Neural progenitor cell (in vitro differentiated cells): Measurements from ENCODE around the gene ASB2. TPM values are rescaled to one million over a fixed set of nuclear protein-coding genes. Genes with fewer than 3 reads are reported as not detected.

Source experiments
- DNase-seq: peaks from one replicate; pipeline ENCODE4 v3.0.0-alpha.2; 2016; ENCODE audit warnings: low spot score
- H2AFZ ChIP-seq: fragments of 200-600 bp; sonication (generic); replicated peaks from 2 replicates; pipeline ENCODE4 v1.6.1; 2016; ENCODE audit warnings: antibody characterized with exemption
- H3F3A ChIP-seq: fragments of 200-600 bp; sonication (generic); 2 replicates; pipeline ENCODE4 v1.6.1; 2016; ENCODE audit warnings: antibody characterized with exemption, low read depth
- H3K27ac ChIP-seq: fragments of 200-600 bp; sonication (generic); 2 replicates; pipeline ENCODE4 v1.5.1; 2016; ENCODE audit warnings: mild to moderate bottlenecking
- H3K27me3 ChIP-seq: fragments of 200-600 bp; sonication (generic); 2 replicates; pipeline ENCODE4 v1.6.1; 2016; ENCODE audit warnings: mild to moderate bottlenecking, moderate library complexity
- H3K36me3 ChIP-seq: fragments of 200-600 bp; sonication (generic); 2 replicates; pipeline ENCODE4 v1.5.1; 2016
- H3K4me1 ChIP-seq: fragments of 200-600 bp; sonication (generic); 2 replicates; pipeline ENCODE4 v1.6.1; 2016; ENCODE audit warnings: mixed run types
- H3K4me2 ChIP-seq: fragments of 200-600 bp; sonication (generic); 2 replicates; pipeline ENCODE4 v1.6.1; 2016
- H3K4me3 ChIP-seq: fragments of 200-600 bp; sonication (generic); 2 replicates; pipeline ENCODE4 v1.5.1; 2016
- H3K79me2 ChIP-seq: fragments of 200-600 bp; sonication (generic); 2 replicates; pipeline ENCODE4 v1.6.1; 2016; ENCODE audit warnings: low read depth
- H3K9ac ChIP-seq: fragments of 200-600 bp; sonication (generic); 2 replicates; pipeline ENCODE4 v1.6.1; 2016
- H3K9me3 ChIP-seq: fragments of 200-600 bp; sonication (generic); 2 replicates; pipeline ENCODE4 v1.5.1; 2016; ENCODE audit warnings: low read depth
- H4K20me1 ChIP-seq: fragments of 200-600 bp; sonication (generic); 2 replicates; pipeline ENCODE4 v1.6.1; 2016; ENCODE audit warnings: low read depth
- H3K27ac Mint-ChIP-seq: 3 replicates; pipeline ENCODE4 v1.8.0; 2021; ENCODE audit warnings: mixed read lengths
- H3K27me3 Mint-ChIP-seq: 2 replicates; pipeline ENCODE4 v1.8.0; 2022; ENCODE audit warnings: low read depth, mild to moderate bottlenecking, inconsistent platforms, moderate library complexity, mixed read lengths; ENCODE audit not compliant: insufficient read depth
- H3K36me3 Mint-ChIP-seq: 3 replicates; pipeline ENCODE4 v1.8.0; 2021; ENCODE audit warnings: mixed read lengths
- H3K4me1 Mint-ChIP-seq: 3 replicates; pipeline ENCODE4 v1.8.0; 2021; ENCODE audit warnings: mixed read lengths
- H3K4me3 Mint-ChIP-seq: 3 replicates; pipeline ENCODE4 v1.8.0; 2021; ENCODE audit warnings: mild to moderate bottlenecking, moderate library complexity, mixed read lengths
- H3K9me3 Mint-ChIP-seq: 3 replicates; pipeline ENCODE4 v1.8.0; 2020; ENCODE audit warnings: mixed read lengths
- CTCF ChIP-seq: fragments of 200-600 bp; sonication (generic); IDR thresholded peaks from 2 replicates; pipeline ENCODE4 v1.5.1; 2017; ENCODE audit warnings: antibody characterized with exemption, mild to moderate bottlenecking
- EZH2 ChIP-seq: fragments of 200-600 bp; sonication (generic); IDR thresholded peaks from 2 replicates; pipeline ENCODE4 v1.6.1; 2017; ENCODE audit warnings: antibody characterized with exemption, mild to moderate bottlenecking, moderate library complexity
- EZH2phosphoT487 ChIP-seq: fragments of 200-600 bp; sonication (generic); IDR thresholded peaks from 2 replicates; pipeline ENCODE4 v1.6.1; 2017; ENCODE audit warnings: antibody characterized with exemption
- total RNA-seq: library from RNA; depleted of rRNA; stranded (reverse); fragments of >200 nt; gene quantifications from 2 replicates; pipeline ENCODE4 v1.2.3, GENCODE V29; 2015; ENCODE audit warnings: low replicate concordance

Gene ASB2
- total RNA-seq, 1 donor from 2014 or later = not detected

DNA sequence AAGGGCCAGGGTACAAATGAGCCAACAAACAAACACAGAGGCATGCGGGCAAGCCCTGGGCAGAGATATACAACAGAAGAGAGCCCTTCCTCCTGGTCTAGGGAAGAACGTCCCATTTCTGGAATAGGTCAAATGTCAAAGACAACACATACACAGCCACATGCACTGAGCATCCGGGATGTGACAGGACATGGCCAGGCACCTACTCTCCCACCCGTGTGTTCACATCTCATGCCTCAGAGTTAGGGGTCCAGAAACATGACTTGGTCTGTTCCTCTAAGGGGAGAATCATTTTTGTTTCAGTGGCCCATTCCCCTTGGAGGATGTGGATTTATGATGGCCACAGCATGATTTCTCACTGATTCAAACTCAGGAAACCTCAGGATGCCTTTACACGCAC, 801 bp upstream of the ASB2 start:
- no peak for TF ChIP-seq CTCF
- no peak for TF ChIP-seq EZH2phosphoT487
- TF ChIP-seq EZH2 = no peak
- Histone ChIP-seq H3K9ac (no peak overlapping the region), H3K4me1 (peaks cover 17% of the 10 kb centered on the region), H3K27me3 (no peaks in the 10 kb centered on the region), H3K4me2 (no peak overlapping the region), H2AFZ (no peak overlapping the region), H3K79me2 (no peaks in the 10 kb centered on the region), H4K20me1 (no peaks in the 10 kb centered on the region), H3K9me3 (no peaks in the 10 kb centered on the region), H3K36me3 (no peaks in the 10 kb centered on the region), H3K27ac (no peak overlapping the region), H3K4me3 (no peak overlapping the region), H3F3A (peaks cover 5% of the 10 kb centered on the region)
- no peak for DNase-seq
- Mint-ChIP-seq H3K4me3 (no peak overlapping the region), H3K4me1 (peaks cover 22% of the 10 kb centered on the region), H3K27ac (no peak overlapping the region), H3K27me3 (peaks cover 11% of the 10 kb centered on the region), H3K36me3 (no peaks in the 10 kb centered on the region), H3K9me3 (no peaks in the 10 kb centered on the region)

DNA sequence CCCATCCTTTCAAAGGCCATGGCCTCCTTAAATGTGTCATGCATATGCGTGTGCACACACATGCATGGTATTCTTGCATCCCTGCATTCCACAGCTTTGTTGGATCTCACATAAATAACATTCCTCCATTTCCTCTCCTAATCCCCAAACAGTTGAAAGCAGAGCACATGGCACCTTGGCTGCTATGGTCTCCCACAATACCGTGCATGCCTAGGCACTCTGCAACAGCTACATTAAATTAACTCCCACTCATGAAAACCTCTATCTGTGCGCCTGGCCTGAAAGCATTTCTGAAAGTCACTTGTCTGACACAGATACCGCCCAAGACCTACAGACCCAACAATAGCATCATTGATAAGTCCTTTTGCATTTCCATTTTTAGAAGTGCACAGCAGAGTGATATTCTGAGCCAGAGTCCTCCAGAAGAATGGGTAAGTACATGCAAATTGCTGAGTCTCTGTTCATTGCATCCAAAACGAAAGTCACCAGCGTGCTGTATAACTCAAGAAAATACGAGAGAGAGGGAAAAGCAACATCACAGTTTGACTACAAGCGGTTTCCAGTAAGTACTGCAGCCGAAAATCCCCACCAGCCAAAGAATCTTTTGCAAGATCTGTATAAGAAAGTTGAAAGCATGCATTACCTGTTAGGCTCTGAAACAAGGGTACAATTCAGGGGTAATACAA, 436 bp downstream of the ASB2 start:
- DNase-seq = no peak
- H3K4me1 Mint-ChIP-seq = peaks cover 18% of the 10 kb centered on the region
- Histone ChIP-seq H3K4me1 (peaks cover 12% of the 10 kb centered on the region), H4K20me1 (no peaks in the 10 kb centered on the region), H3K4me2 (no peak overlapping the region), H3K27ac (no peak overlapping the region), H3K4me3 (no peak overlapping the region), H3K9me3 (no peaks in the 10 kb centered on the region), H3K9ac (no peak overlapping the region), H3K27me3 (no peaks in the 10 kb centered on the region), H3K79me2 (no peaks in the 10 kb centered on the region), H2AFZ (no peak overlapping the region), H3K36me3 (no peaks in the 10 kb centered on the region), H3F3A (no peaks in the 10 kb centered on the region)
- TF ChIP-seq EZH2phosphoT487 (no peak), EZH2 (no peak)
- no peak overlapping the region for H3K4me3 Mint-ChIP-seq
- H3K36me3 Mint-ChIP-seq = no peaks in the 10 kb centered on the region
- no peaks in the 10 kb centered on the region for H3K9me3 Mint-ChIP-seq
- H3K27me3 Mint-ChIP-seq = peaks cover 9% of the 10 kb centered on the region
- H3K27ac Mint-ChIP-seq = peak overlapping the region; percentile 33

GRCh38 chr14:93974833-93975232, 1.5 kb downstream of the ASB2 start:
- Mint-ChIP-seq H3K27me3 (peaks cover 9% of the 10 kb centered on the region), H3K4me3 (no peak overlapping the region), H3K4me1 (peaks cover 14% of the 10 kb centered on the region), H3K27ac (no peak overlapping the region), H3K36me3 (no peaks in the 10 kb centered on the region), H3K9me3 (no peaks in the 10 kb centered on the region)
- peaks cover 12% of the 10 kb centered on the region for H3K4me1 ChIP-seq
- no peaks in the 10 kb centered on the region for H3K36me3 ChIP-seq
- no peaks in the 10 kb centered on the region for H3K79me2 ChIP-seq
- no peaks in the 10 kb centered on the region for H3F3A ChIP-seq
- H3K4me3 ChIP-seq = no peak overlapping the region
- DNase-seq = no peak
- no peak overlapping the region for H3K9ac ChIP-seq
- H3K9me3 ChIP-seq = no peaks in the 10 kb centered on the region
- no peak overlapping the region for H3K4me2 ChIP-seq
- no peaks in the 10 kb centered on the region for H3K27me3 ChIP-seq
- H2AFZ ChIP-seq = no peak overlapping the region
- H3K27ac ChIP-seq = no peak overlapping the region
- no peaks in the 10 kb centered on the region for H4K20me1 ChIP-seq
- TF ChIP-seq EZH2 = no peak
- TF ChIP-seq EZH2phosphoT487 = no peak
- no peak for TF ChIP-seq CTCF

DNA sequence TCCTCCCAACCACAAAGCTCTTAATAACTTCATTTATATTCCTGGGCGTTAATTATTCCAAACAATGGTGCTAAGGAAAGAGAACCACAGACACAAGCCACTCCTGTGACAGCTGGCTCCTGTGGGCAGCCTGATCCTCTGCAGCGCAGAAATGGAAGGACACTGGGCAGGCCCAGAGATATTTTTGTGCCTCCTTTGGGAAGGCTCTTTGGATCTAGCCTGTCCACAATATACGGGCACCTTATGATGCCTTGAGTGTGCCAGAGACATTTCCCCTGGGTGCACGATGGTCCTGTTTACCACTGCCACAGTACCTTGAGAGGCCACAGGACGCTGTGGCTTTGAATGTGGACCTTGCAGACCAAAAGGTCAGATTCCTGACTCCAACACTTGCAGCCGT, 2.1 kb downstream of the ASB2 start:
- no peaks in the 10 kb centered on the region for H3K36me3 Mint-ChIP-seq
- peaks cover 12% of the 10 kb centered on the region for H3K4me1 ChIP-seq
- H3K27me3 Mint-ChIP-seq = peaks cover 9% of the 10 kb centered on the region
- H3K4me1 Mint-ChIP-seq = peaks cover 14% of the 10 kb centered on the region
- H3K27me3 ChIP-seq = no peaks in the 10 kb centered on the region
- no peak overlapping the region for H3K4me3 Mint-ChIP-seq
- no peaks in the 10 kb centered on the region for H4K20me1 ChIP-seq
- DNase-seq = no peak
- H3K4me3 ChIP-seq = no peak overlapping the region
- peak overlapping the region; percentile 40 for H3K27ac Mint-ChIP-seq
- H3K9ac ChIP-seq = no peak overlapping the region
- H3K9me3 ChIP-seq = no peaks in the 10 kb centered on the region
- H3K9me3 Mint-ChIP-seq = no peaks in the 10 kb centered on the region
- no peaks in the 10 kb centered on the region for H3K79me2 ChIP-seq
- no peak overlapping the region for H2AFZ ChIP-seq
- no peak overlapping the region for H3K27ac ChIP-seq
- H3K4me2 ChIP-seq = peak overlapping the region; percentile 35
- H3F3A ChIP-seq = no peaks in the 10 kb centered on the region
- TF ChIP-seq CTCF = no peak
- no peak for TF ChIP-seq EZH2phosphoT487
- no peak for TF ChIP-seq EZH2
- no peaks in the 10 kb centered on the region for H3K36me3 ChIP-seq
